Measurements from ENCODE around the gene KRT76. TPM values are rescaled to one million over a fixed set of nuclear protein-coding genes. Genes with fewer than 3 reads are reported as not detected.
"Not testable (repeated sequence)": the region's sequence is repeated elsewhere in the genome, so short reads cannot be mapped to it uniquely, and the experiment has no call there.

KRT76 gene
- polyA plus RNA-seq, 2 donors: 0.05 TPM; not detected in 1

- H3K9me3 ChIP-seq (ENCODE audit: control insufficient read depth in 2 of 2, insufficient read depth in 1 of 2, low read depth in 1 of 2, low read length in 1 of 2): peaks cover 0 to 4% of the 10 kb centered on the region in 2 donors
- no peak overlapping the region for H3K4me3 ChIP-seq (ENCODE audit: low read depth in 1 of 2, low read length in 2 of 2)
- H3K4me1 ChIP-seq (ENCODE audit: control insufficient read depth in 2 of 2, insufficient read depth in 2 of 2, low read length in 1 of 2): no peaks in the 10 kb centered on the region
- no peak overlapping the region for H3K27ac ChIP-seq (ENCODE audit: low read depth in 2 of 2, low read length in 1 of 2)
- no peaks in the 10 kb centered on the region for H3K36me3 ChIP-seq (ENCODE audit: control insufficient read depth in 2 of 2, insufficient read depth in 2 of 2, low read length in 1 of 2)
- WGBS, 2 donors: 86 to 87% methylated on average over 5 of the region's 5 CpGs
- H3K27me3 ChIP-seq (ENCODE audit: control insufficient read depth in 1 of 2, insufficient read depth in 2 of 2, low read length in 2 of 2): no peaks in the 10 kb centered on the region
Observed at GRCh38 chr12:52766351-52767019, 10.7 kb downstream of the KRT76 start.

- no peaks in the 10 kb centered on the region for H3K36me3 ChIP-seq (ENCODE audit: control insufficient read depth in 2 of 2, insufficient read depth in 2 of 2, low read length in 1 of 2)
- H3K4me1 ChIP-seq (ENCODE audit: control insufficient read depth in 2 of 2, insufficient read depth in 2 of 2, low read length in 1 of 2): no peaks in the 10 kb centered on the region
- peaks cover under 1 to 4% of the 10 kb centered on the region in 2 donors for H3K9me3 ChIP-seq (ENCODE audit: control insufficient read depth in 2 of 2, insufficient read depth in 1 of 2, low read depth in 1 of 2, low read length in 1 of 2)
- no peak overlapping the region for H3K4me3 ChIP-seq (ENCODE audit: low read depth in 1 of 2, low read length in 2 of 2)
- no peak overlapping the region for H3K27ac ChIP-seq (ENCODE audit: low read depth in 2 of 2, low read length in 1 of 2)
- H3K27me3 ChIP-seq (ENCODE audit: control insufficient read depth in 1 of 2, insufficient read depth in 2 of 2, low read length in 2 of 2): no peaks in the 10 kb centered on the region
- 65% methylated on average over 1 of the region's 1 CpG for WGBS, 2 donors
Observed at GRCh38 chr12:52765702-52766101, 11.4 kb downstream of the KRT76 start.

- Histone ChIP-seq H3K9me3 (ENCODE audit: control insufficient read depth in 2 of 2, insufficient read depth in 1 of 2, low read depth in 1 of 2, low read length in 1 of 2) (peaks cover 4 to 12% of the 10 kb centered on the region in 2 donors), H3K4me1 (ENCODE audit: control insufficient read depth in 2 of 2, insufficient read depth in 2 of 2, low read length in 1 of 2) (no peaks in the 10 kb centered on the region), H3K36me3 (ENCODE audit: control insufficient read depth in 2 of 2, insufficient read depth in 2 of 2, low read length in 1 of 2) (no peaks in the 10 kb centered on the region), H3K27me3 (ENCODE audit: control insufficient read depth in 1 of 2, insufficient read depth in 2 of 2, low read length in 2 of 2) (no peaks in the 10 kb centered on the region), H3K27ac (ENCODE audit: low read depth in 2 of 2, low read length in 1 of 2) (no peak overlapping the region), H3K4me3 (ENCODE audit: low read depth in 1 of 2, low read length in 2 of 2) (no peak overlapping the region)
- WGBS, 2 donors: 77% methylated on average over 2 of the region's 2 CpGs
Observed at GRCh38 chr12:52763991-52764390, 13.2 kb downstream of the KRT76 start.

GRCh38 chr12:52763036-52763659 lies 14.0 kb downstream of the KRT76 start:
- WGBS, 2 donors: 77 to 80% methylated on average over 9 of the region's 9 CpGs
- Histone ChIP-seq H3K4me1 (ENCODE audit: control insufficient read depth in 2 of 2, insufficient read depth in 2 of 2, low read length in 1 of 2) (no peaks in the 10 kb centered on the region), H3K4me3 (ENCODE audit: low read depth in 1 of 2, low read length in 2 of 2) (no peak overlapping the region), H3K36me3 (ENCODE audit: control insufficient read depth in 2 of 2, insufficient read depth in 2 of 2, low read length in 1 of 2) (no peaks in the 10 kb centered on the region), H3K27me3 (ENCODE audit: control insufficient read depth in 1 of 2, insufficient read depth in 2 of 2, low read length in 2 of 2) (no peaks in the 10 kb centered on the region), H3K9me3 (ENCODE audit: control insufficient read depth in 2 of 2, insufficient read depth in 1 of 2, low read depth in 1 of 2, low read length in 1 of 2) (peaks cover 4 to 12% of the 10 kb centered on the region in 2 donors), H3K27ac (ENCODE audit: low read depth in 2 of 2, low read length in 1 of 2) (no peak overlapping the region)

- H3K27ac ChIP-seq (ENCODE audit: low read depth in 2 of 2, low read length in 1 of 2): no peak overlapping the region
- no peaks in the 10 kb centered on the region for H3K4me1 ChIP-seq (ENCODE audit: control insufficient read depth in 2 of 2, insufficient read depth in 2 of 2, low read length in 1 of 2)
- H3K36me3 ChIP-seq (ENCODE audit: control insufficient read depth in 2 of 2, insufficient read depth in 2 of 2, low read length in 1 of 2): no peaks in the 10 kb centered on the region
- H3K27me3 ChIP-seq (ENCODE audit: control insufficient read depth in 1 of 2, insufficient read depth in 2 of 2, low read length in 2 of 2): no peaks in the 10 kb centered on the region
- peaks cover 4 to 12% of the 10 kb centered on the region in 2 donors for H3K9me3 ChIP-seq (ENCODE audit: control insufficient read depth in 2 of 2, insufficient read depth in 1 of 2, low read depth in 1 of 2, low read length in 1 of 2)
- H3K4me3 ChIP-seq (ENCODE audit: low read depth in 1 of 2, low read length in 2 of 2): no peak overlapping the region
- 89 to 96% methylated on average over 2 of the region's 2 CpGs for WGBS, 2 donors
Observed at GRCh38 chr12:52761802-52762201, 15.3 kb downstream of the KRT76 start.

- 89 to 92% methylated on average over 8 of the region's 8 CpGs for WGBS, 2 donors
Observed at GRCh38 chr12:52761218-52761617, 15.9 kb downstream of the KRT76 start.

GRCh38 chr12:52760623-52761022 lies 16.5 kb downstream of the KRT76 start:
- no peaks in the 10 kb centered on the region for H3K27me3 ChIP-seq (ENCODE audit: control insufficient read depth in 1 of 2, insufficient read depth in 2 of 2, low read length in 2 of 2)
- H3K4me1 ChIP-seq (ENCODE audit: control insufficient read depth in 2 of 2, insufficient read depth in 2 of 2, low read length in 1 of 2): no peaks in the 10 kb centered on the region
- no peaks in the 10 kb centered on the region for H3K36me3 ChIP-seq (ENCODE audit: control insufficient read depth in 2 of 2, insufficient read depth in 2 of 2, low read length in 1 of 2)
- H3K4me3 ChIP-seq (ENCODE audit: low read depth in 1 of 2, low read length in 2 of 2): no peak overlapping the region
- H3K27ac ChIP-seq (ENCODE audit: low read depth in 2 of 2, low read length in 1 of 2): no peak overlapping the region
- H3K9me3 ChIP-seq (ENCODE audit: control insufficient read depth in 2 of 2, insufficient read depth in 1 of 2, low read depth in 1 of 2, low read length in 1 of 2): peaks cover 4 to 12% of the 10 kb centered on the region in 2 donors

More at GRCh38 chr12:52761218-52761617, 15.9 kb downstream of the KRT76 start:
- H3K9me3 ChIP-seq (ENCODE audit: control insufficient read depth in 2 of 2, insufficient read depth in 1 of 2, low read depth in 1 of 2, low read length in 1 of 2): peaks cover 4 to 12% of the 10 kb centered on the region in 2 donors
- H3K4me1 ChIP-seq (ENCODE audit: control insufficient read depth in 2 of 2, insufficient read depth in 2 of 2, low read length in 1 of 2); H3K27ac ChIP-seq (ENCODE audit: low read depth in 2 of 2, low read length in 1 of 2); H3K27me3 ChIP-seq (ENCODE audit: control insufficient read depth in 1 of 2, insufficient read depth in 2 of 2, low read length in 2 of 2); H3K36me3 ChIP-seq (ENCODE audit: control insufficient read depth in 2 of 2, insufficient read depth in 2 of 2, low read length in 1 of 2); H3K4me3 ChIP-seq (ENCODE audit: low read depth in 1 of 2, low read length in 2 of 2): not testable (repeated sequence)

- 63 to 74% methylated on average over 2 of the region's 2 CpGs for WGBS, 2 donors
- H3K36me3 ChIP-seq (ENCODE audit: control insufficient read depth in 2 of 2, insufficient read depth in 2 of 2, low read length in 1 of 2): no peaks in the 10 kb centered on the region
- H3K9me3 ChIP-seq (ENCODE audit: control insufficient read depth in 2 of 2, insufficient read depth in 1 of 2, low read depth in 1 of 2, low read length in 1 of 2): peaks cover 4 to 12% of the 10 kb centered on the region in 2 donors
- no peak overlapping the region for H3K4me3 ChIP-seq (ENCODE audit: low read depth in 1 of 2, low read length in 2 of 2)
- no peak overlapping the region for H3K27ac ChIP-seq (ENCODE audit: low read depth in 2 of 2, low read length in 1 of 2)
- no peaks in the 10 kb centered on the region for H3K27me3 ChIP-seq (ENCODE audit: control insufficient read depth in 1 of 2, insufficient read depth in 2 of 2, low read length in 2 of 2)
- H3K4me1 ChIP-seq (ENCODE audit: control insufficient read depth in 2 of 2, insufficient read depth in 2 of 2, low read length in 1 of 2): no peaks in the 10 kb centered on the region
Observed at GRCh38 chr12:52759695-52760094, 17.4 kb downstream of the KRT76 start.

- WGBS, 2 donors: 40 to 59% methylated on average over 2 of the region's 2 CpGs
- H3K27ac ChIP-seq (ENCODE audit: low read depth in 2 of 2, low read length in 1 of 2): no peak overlapping the region
- peaks cover 4 to 12% of the 10 kb centered on the region in 2 donors for H3K9me3 ChIP-seq (ENCODE audit: control insufficient read depth in 2 of 2, insufficient read depth in 1 of 2, low read depth in 1 of 2, low read length in 1 of 2)
- H3K36me3 ChIP-seq (ENCODE audit: control insufficient read depth in 2 of 2, insufficient read depth in 2 of 2, low read length in 1 of 2): no peaks in the 10 kb centered on the region
- H3K4me1 ChIP-seq (ENCODE audit: control insufficient read depth in 2 of 2, insufficient read depth in 2 of 2, low read length in 1 of 2): no peaks in the 10 kb centered on the region
- no peaks in the 10 kb centered on the region for H3K27me3 ChIP-seq (ENCODE audit: control insufficient read depth in 1 of 2, insufficient read depth in 2 of 2, low read length in 2 of 2)
- H3K4me3 ChIP-seq (ENCODE audit: low read depth in 1 of 2, low read length in 2 of 2): no peak overlapping the region
Observed at GRCh38 chr12:52759218-52759617, 17.9 kb downstream of the KRT76 start.

All from esophagus (tissue), 2 donors.